Stomach (tissue), 8 donors: Measurements from ENCODE around the gene ABHD12B. TPM values are rescaled to one million over a fixed set of nuclear protein-coding genes. Genes with fewer than 3 reads are reported as not detected.

ENCODE experiments used
- polyA plus RNA-seq, 3 donors: library from polyadenylated mRNA; stranded (reverse); fragments of 200-250 nt; gene quantifications; one replicate each; pipeline ENCODE4 v1.2.3, GENCODE V29; 2013
- small RNA-seq, 4 donors: library from RNA; depleted of rRNA; stranded (forward); fragments of <200 nt; gene quantifications; one replicate each; pipeline ENCODE3, GENCODE V24; 2016
- total RNA-seq, 5 donors: library from RNA; depleted of rRNA; stranded (reverse); fragments of >200 nt; gene quantifications; one replicate each; pipeline versions ENCODE4 v1.1.0 to v1.2.3, GENCODE V29; 2014 to 2016
- donor health status: healthy with polysubstance abuse.
- donor health status: Bipolar disorder and iron deficiency.
- donor health status: healthy.

Gene ABHD12B
- total and polyA plus RNA-seq, 8 donors = 0.23 TPM; not detected in 7

Small RNA genes lying within 50 kb of the gene (small RNA-seq; reads per million reads assigned to genes)
- gene RF00593 = 0 reads per million in 4 donors

Other genes with a start within 250 kb of the ABHD12B start
- 10 to 100 TPM; 11.2 to 58.0 (median 26.2) TPM for gene SAV1, start 203.7 kb upstream of the ABHD12B start, total RNA-seq
- gene SAV1, start 203.7 kb upstream of the ABHD12B start, polyA plus RNA-seq = 10 to 100 TPM; 19.0 to 37.0 (median 25.7) TPM
- gene NIN, start 40.9 kb upstream of the ABHD12B start, total RNA-seq = 10 to 100 TPM; 13.3 to 70.5 (median 39.7) TPM
- 1 to 10 TPM; 5.3 to 9.5 (median 5.8) TPM for gene NIN, start 40.9 kb upstream of the ABHD12B start, polyA plus RNA-seq
- gene PYGL, start 72.4 kb downstream of the ABHD12B start, total RNA-seq = 10 to 100 TPM in 4 of 5 donors, 1 to 10 TPM in 1; 6.7 to 26.1 (median 17.4) TPM
- gene PYGL, start 72.4 kb downstream of the ABHD12B start, polyA plus RNA-seq = 10 to 100 TPM; 10.4 to 35.6 (median 18.3) TPM
- 10 to 100 TPM in 1 of 5 donors, 1 to 10 TPM in 3, under 1 TPM in 1; 0.45 to 15.1 (median 1.9) TPM for gene TRIM9, start 223.1 kb downstream of the ABHD12B start, total RNA-seq
- 1 to 10 TPM in 1 of 3 donors, under 1 TPM in 2; 0.70 to 1.2 (median 0.76) TPM for gene TRIM9, start 223.1 kb downstream of the ABHD12B start, polyA plus RNA-seq